BLaER1 treated with 17β-estradiol and CSF1 and Interleukin-3, amounts not matched to agents 10 nM and 100 nM (cell line): Measurements from ENCODE around the gene CBX3.
A peak's percentile ranks its signal among the peaks of the same experiment; 100 is the strongest.

Experiments used
- H3K27ac ChIP-seq, 11 experiments: shearing (Covaris generic); formaldehyde crosslinking; 2 replicates each; pipeline ENCODE4 v1.8.1; 2022
- H3K27me3 ChIP-seq, 11 experiments: shearing (Covaris generic); formaldehyde crosslinking; 2 replicates each; pipeline ENCODE4 v1.8.1; 2022
- H3K36me3 ChIP-seq, 11 experiments: shearing (Covaris generic); formaldehyde crosslinking; 2 replicates each; pipeline ENCODE4 v1.8.1; 2022
- H3K4me1 ChIP-seq, 10 experiments: shearing (Covaris generic); formaldehyde crosslinking; 2 replicates each; pipeline ENCODE4 v1.8.1; 2022
- H3K4me2 ChIP-seq, 11 experiments: shearing (Covaris generic); formaldehyde crosslinking; 2 replicates each; pipeline ENCODE4 v1.8.1; 2022
- H3K4me3 ChIP-seq, 10 experiments: shearing (Covaris generic); formaldehyde crosslinking; 2 replicates each; pipeline ENCODE4 v1.8.1; 2022
- H3K9ac ChIP-seq, 11 experiments: shearing (Covaris generic); formaldehyde crosslinking; 2 replicates each; pipeline ENCODE4 v1.8.1; 2022
- H3K9me3 ChIP-seq, 11 experiments: shearing (Covaris generic); formaldehyde crosslinking; replicated peaks in 1 of 11; 2 replicates each; pipeline ENCODE4 v1.8.1; 2022
- H4K20me1 ChIP-seq, 11 experiments: shearing (Covaris generic); formaldehyde crosslinking; 2 replicates each; pipeline ENCODE4 v1.8.1; 2022
- Cebpa-rat ChIP-seq, 11 experiments: shearing (Covaris generic); IDR thresholded peaks; 2 replicates each; pipeline ENCODE4 v1.8.1; 2022

CBX3 gene

DNA sequence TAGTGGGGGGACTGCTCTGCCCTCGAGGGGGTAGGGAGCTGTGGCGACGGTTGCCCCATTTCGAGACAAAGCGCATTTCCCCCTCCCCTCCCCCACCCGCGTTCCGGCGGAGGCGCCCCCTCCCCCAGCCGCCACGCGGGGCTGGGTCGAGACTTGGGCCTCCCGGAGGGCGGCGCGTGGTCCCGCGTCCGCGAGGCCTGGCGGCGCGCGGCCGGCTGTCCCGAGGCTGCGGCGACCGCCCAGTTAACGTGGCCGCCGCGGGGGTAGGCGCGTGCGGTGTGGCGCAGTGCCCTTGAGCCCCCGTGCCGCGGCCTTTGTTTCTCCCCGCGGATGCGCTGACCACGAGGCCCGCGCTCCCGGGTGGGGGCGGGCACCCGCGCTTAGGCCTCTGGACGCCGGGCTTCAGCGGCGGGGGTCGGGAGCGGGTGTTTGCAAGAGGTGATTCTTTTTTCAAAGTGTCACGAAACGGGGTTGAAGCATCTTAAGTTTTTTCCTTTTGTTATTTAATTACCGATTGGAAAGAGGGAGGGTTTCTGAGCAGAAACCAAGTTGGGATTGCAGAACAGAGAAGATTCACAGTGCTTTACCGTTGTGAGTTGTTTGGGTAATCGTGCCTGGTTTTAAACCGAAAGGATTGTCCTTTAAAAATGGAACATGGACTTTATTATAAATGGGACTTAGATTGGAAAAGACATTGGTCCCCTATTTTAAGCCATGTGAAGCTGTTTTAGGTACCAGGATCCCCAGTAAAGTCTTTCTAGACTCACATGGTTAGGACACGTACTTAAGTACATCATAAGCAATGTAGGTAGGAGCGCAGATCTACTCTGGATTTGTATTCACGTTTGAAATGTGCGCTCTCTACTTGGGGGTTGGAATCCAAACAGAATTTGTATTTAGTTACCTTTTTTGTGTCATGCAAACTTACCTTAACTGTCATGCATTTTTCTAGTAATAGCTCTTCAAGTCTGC lies 760 bp downstream of the CBX3 start:
- peaks cover 67 to 83% (median 79%) of the 10 kb centered on the region in 11 experiments for H4K20me1 ChIP-seq

DNA sequence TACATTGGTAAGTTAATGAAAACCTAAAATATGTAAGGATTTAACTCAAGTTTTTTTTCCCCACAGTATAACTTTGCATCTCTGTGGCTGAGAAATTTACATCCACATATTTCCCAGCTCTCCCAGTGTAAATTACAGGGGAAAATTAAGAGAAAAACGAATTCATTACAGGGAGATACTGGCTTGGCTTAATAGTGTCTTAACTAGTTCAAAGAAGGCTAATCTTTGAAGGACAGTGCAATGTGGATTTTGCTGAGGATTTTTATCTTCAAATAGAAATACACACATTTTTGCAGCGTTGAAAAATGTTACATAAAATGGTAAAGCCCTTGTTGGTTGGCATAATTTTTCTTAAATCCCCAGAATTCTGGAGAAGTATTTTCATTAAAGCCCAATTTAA lies 1.5 kb downstream of the CBX3 start:
- peak overlapping the region; percentile 96 to 100 (median 100); a peak in 21 of 22 replicates for H3K27ac ChIP-seq

More for the DNA sequence above, 760 bp downstream of the CBX3 start:
- Histone ChIP-seq H3K9ac (peak overlapping the region; percentile 98 to 100 (median 99)), H3K4me2 (peak overlapping the region; percentile 79 to 98 (median 88)), H3K4me3 (peak overlapping the region; percentile 84 to 98 (median 93)), H3K9me3 (no peaks in the 10 kb centered on the region; a peak in 1 of 22 replicates), H3K27ac (peak overlapping the region; percentile 96 to 100 (median 100)), H3K4me1 (peaks cover 27 to 43% (median 35%) of the 10 kb centered on the region in 10 experiments), H3K27me3 (no peaks in the 10 kb centered on the region), H3K36me3 (peaks cover 31 to 69% (median 56%) of the 10 kb centered on the region in 11 experiments)
- no peak for TF ChIP-seq Cebpa-rat (IDR thresholded peaks at IDR 0.05)

DNA sequence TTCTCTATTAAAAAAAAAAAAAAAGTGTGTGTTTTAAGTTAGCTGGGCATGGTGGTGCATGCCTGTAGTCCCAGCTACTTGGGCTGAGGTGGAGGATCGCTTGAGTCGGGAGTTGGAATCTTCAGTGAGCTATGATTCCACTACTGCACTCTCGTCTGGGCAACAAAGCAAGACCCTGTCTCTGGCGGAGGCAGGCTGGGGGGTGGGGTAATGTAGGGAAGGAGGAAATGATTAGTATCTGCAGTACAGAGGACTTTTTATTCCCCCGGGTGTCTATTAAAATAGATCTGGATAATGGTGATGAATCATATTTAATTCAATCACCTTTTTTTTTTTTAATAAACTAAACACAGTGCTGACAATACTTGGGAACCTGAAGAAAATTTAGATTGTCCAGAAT lies 6.5 kb downstream of the CBX3 start:
- no peaks in the 10 kb centered on the region for H3K9me3 ChIP-seq
- peaks cover 65 to 95% (median 83%) of the 10 kb centered on the region in 11 experiments; a peak in 21 of 22 replicates for H4K20me1 ChIP-seq
- peaks cover 38 to 56% (median 47%) of the 10 kb centered on the region in 10 experiments for H3K4me1 ChIP-seq
- H3K36me3 ChIP-seq, result peaks cover 76 to 100% (median 93%) of the 10 kb centered on the region in 11 experiments
- peak overlapping the region in 4 of 10 experiments; percentile 11 to 31 (median 15); a peak in 5 of 20 replicates for H3K4me3 ChIP-seq
- peak overlapping the region in 2 of 11 experiments; percentile 3 to 7; a peak in 2 of 22 replicates for H3K27ac ChIP-seq
- no peak for TF ChIP-seq Cebpa-rat (IDR thresholded peaks at IDR 0.05)
- peak overlapping the region; percentile 36 to 98 (median 84); a peak in 21 of 22 replicates for H3K4me2 ChIP-seq
- no peaks in the 10 kb centered on the region for H3K27me3 ChIP-seq
- H3K9ac ChIP-seq, result peak overlapping the region in 6 of 11 experiments; percentile 2 to 43 (median 26); a peak in 8 of 22 replicates

More for the DNA sequence above, 1.5 kb downstream of the CBX3 start:
- Histone ChIP-seq H4K20me1 (peaks cover 67 to 83% (median 79%) of the 10 kb centered on the region in 11 experiments), H3K4me3 (peak overlapping the region; percentile 84 to 98 (median 93)), H3K4me2 (peak overlapping the region; percentile 79 to 98 (median 88)), H3K36me3 (peaks cover 38 to 69% (median 58%) of the 10 kb centered on the region in 11 experiments), H3K9ac (peak overlapping the region; percentile 98 to 100 (median 99)), H3K27me3 (no peaks in the 10 kb centered on the region), H3K9me3 (no peaks in the 10 kb centered on the region; a peak in 1 of 22 replicates), H3K4me1 (peaks cover 34 to 49% (median 41%) of the 10 kb centered on the region in 10 experiments)
- no peak for TF ChIP-seq Cebpa-rat (IDR thresholded peaks at IDR 0.05)

DNA sequence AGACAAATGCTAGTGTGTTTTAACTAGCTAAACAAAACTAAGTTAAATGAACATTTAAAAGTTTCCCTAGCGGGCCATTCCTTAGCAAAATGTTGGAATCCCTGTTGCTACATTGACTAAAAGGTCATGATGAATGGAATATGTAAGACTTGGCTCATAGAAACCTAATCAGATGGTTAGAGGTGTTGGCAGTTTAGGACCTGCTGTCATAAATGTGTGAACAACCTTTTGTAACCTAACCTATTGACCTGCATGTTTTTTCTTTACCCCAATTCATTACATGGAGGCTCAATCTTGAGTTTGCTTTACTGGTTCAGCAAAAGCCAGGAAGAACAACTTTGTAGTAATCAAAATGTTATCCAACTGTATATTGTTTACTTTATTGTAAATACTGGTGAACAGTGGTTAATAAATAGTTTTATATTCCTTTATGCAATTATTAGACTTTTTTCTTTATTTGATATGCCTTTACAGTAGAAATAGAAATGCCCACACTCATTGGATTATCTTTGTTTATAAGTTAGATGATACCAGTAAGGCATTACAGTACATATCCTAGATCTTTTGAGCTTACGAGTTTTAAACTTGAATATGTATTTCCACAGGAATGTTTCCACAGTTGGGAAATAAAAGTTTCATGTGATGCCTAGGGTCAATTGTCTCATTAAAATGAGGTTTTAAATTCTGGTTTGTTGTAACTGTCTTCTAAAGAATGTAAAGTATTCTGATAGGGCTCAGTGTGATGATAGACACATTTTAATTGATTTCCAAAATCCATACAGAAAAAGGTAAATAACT lies 11.6 kb downstream of the CBX3 start:
- Histone ChIP-seq H4K20me1 (peaks cover 14 to 62% (median 34%) of the 10 kb centered on the region in 11 experiments; a peak in 21 of 22 replicates), H3K36me3 (peaks cover 57 to 61% (median 58%) of the 10 kb centered on the region in 11 experiments), H3K9me3 (no peaks in the 10 kb centered on the region), H3K4me2 (peak overlapping the region in 2 of 11 experiments; percentile 52 to 57; a peak in 3 of 22 replicates), H3K4me3 (no peak overlapping the region), H3K27ac (no peak overlapping the region), H3K4me1 (peaks cover 3 to 51% (median 35%) of the 10 kb centered on the region in 10 experiments), H3K27me3 (no peaks in the 10 kb centered on the region), H3K9ac (no peak overlapping the region)
- no peak for TF ChIP-seq Cebpa-rat (IDR thresholded peaks at IDR 0.05)

DNA sequence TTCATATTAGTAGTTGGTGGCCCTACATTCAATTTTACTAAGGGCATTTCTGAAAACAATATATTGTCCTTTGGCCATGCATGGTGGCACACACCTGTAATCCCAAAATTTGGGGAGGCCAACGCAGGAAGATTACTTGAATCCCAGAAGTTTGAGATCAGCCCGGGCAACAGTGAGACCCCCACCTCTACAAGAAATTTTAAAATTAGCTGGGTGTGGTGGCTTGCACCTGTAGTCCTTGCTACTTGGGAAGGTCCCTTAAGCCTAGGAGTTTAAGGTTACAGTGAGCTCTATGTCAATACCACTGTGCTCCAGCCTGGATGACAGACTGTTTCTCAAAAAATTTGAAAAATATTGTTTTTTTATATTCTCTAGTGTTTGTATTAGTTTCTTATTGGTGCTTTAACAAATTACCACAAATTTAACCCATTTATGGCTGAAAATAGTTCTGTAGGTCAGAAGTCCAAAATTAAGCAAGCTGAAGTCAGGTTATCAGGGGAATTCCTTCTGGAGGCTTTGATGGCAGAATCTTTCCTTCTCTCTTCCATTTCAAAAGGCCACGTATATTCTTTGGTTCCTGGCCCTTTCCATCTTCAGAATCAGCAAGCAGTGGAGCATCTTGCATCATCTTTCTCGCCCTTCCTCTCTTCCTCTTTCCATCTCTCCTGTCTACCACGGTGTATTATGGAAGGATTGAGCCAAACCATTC lies 12.4 kb downstream of the CBX3 start:
- no peak overlapping the region for H3K4me3 ChIP-seq
- H3K36me3 ChIP-seq, result peaks cover 48 to 52% (median 50%) of the 10 kb centered on the region in 11 experiments
- H3K4me1 ChIP-seq, result peaks cover 0 to 43% (median 30%) of the 10 kb centered on the region in 10 experiments; a peak in 17 of 20 replicates
- no peaks in the 10 kb centered on the region for H3K27me3 ChIP-seq
- TF ChIP-seq Cebpa-rat (IDR thresholded peaks at IDR 0.05), result peak in 3 of 11 experiments; percentile 21 to 50 (median 47); a peak in 3 of 22 replicates
- H3K4me2 ChIP-seq, result peak overlapping the region in 5 of 11 experiments; percentile 1 to 57 (median 52); a peak in 7 of 22 replicates
- no peak overlapping the region for H3K9ac ChIP-seq
- H3K27ac ChIP-seq, result peak overlapping the region in 4 of 11 experiments; percentile 3 to 29 (median 22); a peak in 6 of 22 replicates
- 0 out of 22 replicates have a peak, but pooled peaks cover 0 to 2% (median 0%) of the 10 kb centered on the region in 11 experiments for H3K9me3 ChIP-seq
- H4K20me1 ChIP-seq, result peaks cover 6 to 54% (median 25%) of the 10 kb centered on the region in 11 experiments; a peak in 20 of 22 replicates

DNA sequence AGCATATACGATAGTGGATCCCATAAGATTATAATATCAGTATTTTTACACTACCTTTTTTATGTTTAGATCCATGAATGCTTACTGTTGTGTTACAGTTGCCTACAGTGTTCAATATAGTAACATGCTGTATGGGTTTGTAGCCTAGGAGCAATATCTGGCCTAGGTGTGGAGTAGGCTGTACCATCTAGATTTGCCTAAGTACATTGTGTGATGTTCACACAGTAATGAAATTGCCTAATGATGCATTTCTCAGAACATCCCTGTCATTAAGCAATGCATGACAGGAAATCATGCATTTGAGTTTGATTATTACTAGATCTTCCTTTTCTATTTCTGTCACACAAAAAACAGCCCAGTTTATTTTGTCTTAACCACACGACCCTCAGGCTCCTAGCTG lies 14.5 kb downstream of the CBX3 start:
- no peak overlapping the region for H3K9ac ChIP-seq
- H3K27ac ChIP-seq, result peak overlapping the region in 5 of 11 experiments; percentile 15 to 59 (median 39); a peak in 5 of 22 replicates
- H4K20me1 ChIP-seq, result peaks cover 0 to 33% (median 7%) of the 10 kb centered on the region in 11 experiments; a peak in 8 of 22 replicates
- H3K9me3 ChIP-seq, result peaks cover 0 to 9% (median 0%) of the 10 kb centered on the region in 11 experiments; a peak in 5 of 22 replicates
- H3K36me3 ChIP-seq, result peaks cover 27 to 31% (median 29%) of the 10 kb centered on the region in 11 experiments
- H3K4me2 ChIP-seq, result peak overlapping the region in 9 of 11 experiments; percentile 8 to 55 (median 37); a peak in 14 of 22 replicates
- no peak for TF ChIP-seq Cebpa-rat (IDR thresholded peaks at IDR 0.05)
- no peaks in the 10 kb centered on the region for H3K27me3 ChIP-seq
- peaks cover 0 to 42% (median 30%) of the 10 kb centered on the region in 10 experiments; a peak in 17 of 20 replicates for H3K4me1 ChIP-seq
- no peak overlapping the region for H3K4me3 ChIP-seq

DNA sequence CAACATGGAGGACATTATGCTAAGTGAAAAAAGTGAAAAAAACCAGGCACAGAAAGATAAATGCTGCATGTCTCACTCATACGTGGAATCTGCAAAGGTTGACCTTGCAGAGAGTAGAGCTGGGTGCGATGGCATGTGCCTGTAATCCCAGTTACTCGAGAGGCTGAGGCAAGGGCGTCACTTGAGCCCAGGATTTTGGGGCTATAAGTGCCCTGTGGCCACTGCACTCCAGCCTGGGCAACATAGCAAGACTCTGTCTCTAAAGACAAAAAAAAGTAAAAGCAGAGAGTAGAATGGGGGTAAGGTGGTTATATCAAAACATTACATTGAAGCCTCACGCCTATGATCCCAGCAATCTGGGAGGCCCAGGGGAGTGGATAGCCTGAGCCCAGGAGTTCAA lies 22.8 kb downstream of the CBX3 start:
- H3K9ac ChIP-seq, result no peak overlapping the region
- no peak overlapping the region for H3K27ac ChIP-seq
- H3K9me3 ChIP-seq, result peaks cover 0 to 3% (median 0%) of the 10 kb centered on the region in 11 experiments; a peak in 6 of 22 replicates
- no peak overlapping the region for H3K4me2 ChIP-seq
- no peaks in the 10 kb centered on the region for H3K27me3 ChIP-seq
- no peak for TF ChIP-seq Cebpa-rat (IDR thresholded peaks at IDR 0.05)
- H3K4me3 ChIP-seq, result no peak overlapping the region
- no peaks in the 10 kb centered on the region for H4K20me1 ChIP-seq
- no peaks in the 10 kb centered on the region for H3K4me1 ChIP-seq
- no peaks in the 10 kb centered on the region for H3K36me3 ChIP-seq
